ENCODE results near the gene SOS1.
"Not testable (repeated sequence)": the region's sequence is repeated elsewhere in the genome, so short reads cannot be mapped to it uniquely, and the experiment has no call there.

SOS1 gene

GRCh38 chr2:39120771-39121522, at the start of gene SOS1:
SOS1 (minus strand) TSS chr2:39121051; CDS start chr2:39120422, 629 bp downstream.
- Mint-ChIP-seq H3K4me3 (peak within 1 kb of the TSS; percentile 91), H3K27me3 (no peaks in the 10 kb centered on the region), H3K4me1 (peaks cover 61% of the 10 kb centered on the region), H3K36me3 (peaks cover 57% of the 10 kb centered on the region), H3K9me3 (no peaks in the 10 kb centered on the region), H3K27ac (peak within 1 kb of the TSS; percentile 99)
- DNase-seq: peak; percentile 98
- CTCF ChIA-PET: interaction anchor here (0.6 to 3.9 kb wide), 8 partner anchors 24 to 108 kb away, joined by 4 to 100 read pairs (median 6); no protein-coding TSS in a partner anchor

- Mint-ChIP-seq H3K27me3 (peaks cover 23% of the 10 kb centered on the region), H3K4me3 (no peak overlapping the region), H3K36me3 (peaks cover 6% of the 10 kb centered on the region), H3K9me3 (no peaks in the 10 kb centered on the region), H3K4me1 (peaks cover 2% of the 10 kb centered on the region), H3K27ac (no peak overlapping the region)
- DNase-seq: no peak
- CTCF ChIA-PET: no interaction called here
Measured at GRCh38 chr2:39164089-39164488, 43.2 kb upstream of the SOS1 start.

GRCh38 chr2:39160982-39161381, 40.1 kb upstream of the SOS1 start:
- peaks cover 6% of the 10 kb centered on the region for H3K36me3 Mint-ChIP-seq
- no peak overlapping the region for H3K27ac Mint-ChIP-seq
- CTCF ChIA-PET: no interaction called here
- no peak for DNase-seq
- H3K27me3 Mint-ChIP-seq: peaks cover 23% of the 10 kb centered on the region
- no peak overlapping the region for H3K4me3 Mint-ChIP-seq
- H3K4me1 Mint-ChIP-seq: peaks cover 2% of the 10 kb centered on the region
- H3K9me3 Mint-ChIP-seq: no peaks in the 10 kb centered on the region

GRCh38 chr2:39159283-39159682, 38.4 kb upstream of the SOS1 start:
- H3K9me3 Mint-ChIP-seq: no peaks in the 10 kb centered on the region
- no peak overlapping the region for H3K27ac Mint-ChIP-seq
- peaks cover 2% of the 10 kb centered on the region for H3K4me1 Mint-ChIP-seq
- CTCF ChIA-PET: no interaction called here
- no peak for DNase-seq
- peaks cover 6% of the 10 kb centered on the region for H3K36me3 Mint-ChIP-seq
- no peak overlapping the region for H3K4me3 Mint-ChIP-seq
- peaks cover 19% of the 10 kb centered on the region for H3K27me3 Mint-ChIP-seq

- Mint-ChIP-seq H3K4me1 (peaks cover 2% of the 10 kb centered on the region), H3K27me3 (peaks cover 11% of the 10 kb centered on the region), H3K9me3 (no peaks in the 10 kb centered on the region), H3K4me3 (no peak overlapping the region), H3K27ac (peak overlapping the region; percentile 19), H3K36me3 (peaks cover 3% of the 10 kb centered on the region)
- no peak for DNase-seq
- CTCF ChIA-PET: no interaction called here
Measured at GRCh38 chr2:39158351-39158750, 37.5 kb upstream of the SOS1 start.

- no peaks in the 10 kb centered on the region for H3K27me3 Mint-ChIP-seq
- no peak overlapping the region for H3K27ac Mint-ChIP-seq
- no peak for DNase-seq
- no peaks in the 10 kb centered on the region for H3K9me3 Mint-ChIP-seq
- no peak overlapping the region for H3K4me3 Mint-ChIP-seq
- H3K4me1 Mint-ChIP-seq: peaks cover 2% of the 10 kb centered on the region
- CTCF ChIA-PET: no interaction called here
- peaks cover 3% of the 10 kb centered on the region for H3K36me3 Mint-ChIP-seq
Measured at GRCh38 chr2:39156846-39157245, 36.0 kb upstream of the SOS1 start.

GRCh38 chr2:39156107-39156506, 35.3 kb upstream of the SOS1 start:
- no peaks in the 10 kb centered on the region for H3K27me3 Mint-ChIP-seq

GRCh38 chr2:39155573-39155972, 34.7 kb upstream of the SOS1 start:
- H3K4me3 Mint-ChIP-seq, DNase-seq, CTCF ChIA-PET, H3K9me3 Mint-ChIP-seq, H3K36me3 Mint-ChIP-seq, H3K27me3 Mint-ChIP-seq, H3K4me1 Mint-ChIP-seq, H3K27ac Mint-ChIP-seq: not testable (repeated sequence)

More at GRCh38 chr2:39156107-39156506, 35.3 kb upstream of the SOS1 start:
- Mint-ChIP-seq H3K9me3 (no peaks in the 10 kb centered on the region), H3K4me3 (no peak overlapping the region), H3K4me1 (peaks cover 2% of the 10 kb centered on the region), H3K27ac (no peak overlapping the region), H3K36me3 (peaks cover 3% of the 10 kb centered on the region)
- no peak for DNase-seq
- CTCF ChIA-PET: no interaction called here

- Mint-ChIP-seq H3K36me3 (peaks cover 3% of the 10 kb centered on the region), H3K27ac (no peak overlapping the region), H3K9me3 (no peaks in the 10 kb centered on the region), H3K4me1 (peaks cover 8% of the 10 kb centered on the region), H3K4me3 (no peak overlapping the region), H3K27me3 (no peaks in the 10 kb centered on the region)
- DNase-seq: no peak
- CTCF ChIA-PET: no interaction called here
Measured at GRCh38 chr2:39154944-39155343, 34.1 kb upstream of the SOS1 start.

- Mint-ChIP-seq H3K27ac (no peak overlapping the region), H3K36me3 (peaks cover 3% of the 10 kb centered on the region), H3K4me3 (no peak overlapping the region), H3K27me3 (no peaks in the 10 kb centered on the region), H3K4me1 (peaks cover 11% of the 10 kb centered on the region), H3K9me3 (no peaks in the 10 kb centered on the region)
- DNase-seq: no peak
- CTCF ChIA-PET: interaction anchor here (0.6 to 1.4 kb wide), 2 partner anchors 9 to 76 kb away, joined by 3 read pairs; no protein-coding TSS in a partner anchor
Measured at GRCh38 chr2:39153312-39153711, 32.5 kb upstream of the SOS1 start.

- CTCF ChIA-PET: no interaction called here
Measured at GRCh38 chr2:39152504-39152903, 31.7 kb upstream of the SOS1 start.

GRCh38 chr2:39150890-39151497, 30.1 kb upstream of the SOS1 start:
- peaks cover 1% of the 10 kb centered on the region for H3K9me3 Mint-ChIP-seq
- no peak overlapping the region for H3K27ac Mint-ChIP-seq
- peaks cover 4% of the 10 kb centered on the region for H3K36me3 Mint-ChIP-seq
- peaks cover 11% of the 10 kb centered on the region for H3K4me1 Mint-ChIP-seq
- CTCF ChIA-PET: no interaction called here
- H3K4me3 Mint-ChIP-seq: no peak overlapping the region
- no peak for DNase-seq
- no peaks in the 10 kb centered on the region for H3K27me3 Mint-ChIP-seq

More at GRCh38 chr2:39152504-39152903, 31.7 kb upstream of the SOS1 start:
- no peaks in the 10 kb centered on the region for H3K27me3 Mint-ChIP-seq
- no peak overlapping the region for H3K27ac Mint-ChIP-seq
- peaks cover 11% of the 10 kb centered on the region for H3K4me1 Mint-ChIP-seq
- H3K4me3 Mint-ChIP-seq: no peak overlapping the region
- H3K9me3 Mint-ChIP-seq: peaks cover 1% of the 10 kb centered on the region
- DNase-seq: no peak
- H3K36me3 Mint-ChIP-seq: peaks cover 4% of the 10 kb centered on the region

- no peaks in the 10 kb centered on the region for H3K27me3 Mint-ChIP-seq
- H3K36me3 Mint-ChIP-seq: peaks cover 4% of the 10 kb centered on the region
- peaks cover 11% of the 10 kb centered on the region for H3K4me1 Mint-ChIP-seq
- H3K4me3 Mint-ChIP-seq: no peak overlapping the region
- CTCF ChIA-PET: no interaction called here
- DNase-seq: no peak
- peaks cover 1% of the 10 kb centered on the region for H3K9me3 Mint-ChIP-seq
- peak overlapping the region; percentile 31 for H3K27ac Mint-ChIP-seq
Measured at GRCh38 chr2:39150102-39150562, 29.3 kb upstream of the SOS1 start.

GRCh38 chr2:39146630-39147029, 25.8 kb upstream of the SOS1 start:
- peaks cover 5% of the 10 kb centered on the region for H3K36me3 Mint-ChIP-seq
- H3K27me3 Mint-ChIP-seq: no peaks in the 10 kb centered on the region
- H3K4me3 Mint-ChIP-seq: no peak overlapping the region
- peaks cover 1% of the 10 kb centered on the region for H3K9me3 Mint-ChIP-seq
- H3K27ac Mint-ChIP-seq: no peak overlapping the region
- no peak for DNase-seq
- H3K4me1 Mint-ChIP-seq: peaks cover 38% of the 10 kb centered on the region
- CTCF ChIA-PET: interaction anchor here (0.9 kb wide), 1 partner anchor 83 kb away, joined by 4 read pairs; no protein-coding TSS in a partner anchor
